RWPE1 (cell line): ENCODE results near the gene NEK1.
A peak's percentile ranks its signal among the peaks of the same experiment; 100 is the strongest.

ENCODE experiments used
- CTCF ChIA-PET: fragments of 350-600 bp; sonication (Branson Sonifier 250); formaldehyde crosslinking; extraction: SDS; loops from one replicate; lab custom pipeline; 2021; lab: Yijun Ruan, JAX
- POLR2A ChIA-PET: fragments of 400-600 bp; formaldehyde crosslinking; extraction: SDS; loops from one replicate; lab custom pipeline; 2020; ENCODE audit warnings: antibody characterized with exemption; ENCODE audit not compliant: low non-redundant PET; lab: Yijun Ruan, JAX
- DNase-seq: peaks from one replicate; pipeline ENCODE4 v3.0.0; 2012; ENCODE audit warnings: low spot score
- H3K27ac ChIP-seq: fragments of 450-650 bp; 2 replicates; pipeline ENCODE4 v1.5.1; 2017
- CTCF ChIP-seq: fragments of 450-650 bp; conservative IDR thresholded peaks from 2 replicates; pipeline ENCODE4 v1.5.1; 2017; ENCODE audit warnings: low read depth, mild to moderate bottlenecking

The NEK1 gene

GRCh38 chr4:169417629-169418282, 194.6 kb downstream of the NEK1 start:
- POLR2A ChIA-PET, result interaction anchor here (0.6 kb wide), 1 partner anchor 640 kb away, joined by 3 read pairs; no protein-coding TSS in a partner anchor
- CTCF ChIA-PET, result no interaction called here
- DNase-seq, result no peak
- H3K27ac ChIP-seq, result no peak overlapping the region
- no peak for TF ChIP-seq CTCF

- ChIA-PET POLR2A (interaction anchor here (0.6 kb wide), 1 partner anchor 639 kb away, joined by 3 read pairs; no protein-coding TSS in a partner anchor), CTCF (interaction anchor here (0.6 kb wide), 1 partner anchor 268 kb away, joined by 4 read pairs; no protein-coding TSS in a partner anchor)
- no peak overlapping the region for H3K27ac ChIP-seq
- TF ChIP-seq CTCF, result no peak
- no peak for DNase-seq
These were observed 195.4 kb downstream of the NEK1 start for GRCh38 chr4:169416997-169417396.

GRCh38 chr4:169416461-169416860, 195.9 kb downstream of the NEK1 start:
- ChIA-PET POLR2A (no interaction called here), CTCF (interaction anchor here (0.6 kb wide), 1 partner anchor 268 kb away, joined by 4 read pairs; no protein-coding TSS in a partner anchor)
- no peak for TF ChIP-seq CTCF
- DNase-seq, result no peak
- H3K27ac ChIP-seq, result no peak overlapping the region

- H3K27ac ChIP-seq, result no peak overlapping the region
- ChIA-PET CTCF (interaction anchor here (0.6 to 0.7 kb wide), 2 partner anchors 8 to 189 kb away, joined by 3 to 4 read pairs; no protein-coding TSS in a partner anchor), POLR2A (no interaction called here)
- no peak for TF ChIP-seq CTCF
- DNase-seq, result no peak
These were observed 197.5 kb downstream of the NEK1 start for GRCh38 chr4:169414913-169415312.

GRCh38 chr4:169412046-169412445, 200.3 kb downstream of the NEK1 start:
- no peak for TF ChIP-seq CTCF
- H3K27ac ChIP-seq, result no peak overlapping the region
- CTCF ChIA-PET, result interaction anchor here (0.5 to 0.6 kb wide), 2 partner anchors 11 to 314 kb away, joined by 3 to 5 read pairs; no protein-coding TSS in a partner anchor
- DNase-seq, result peak; percentile 33
- POLR2A ChIA-PET, result no interaction called here

- TF ChIP-seq CTCF, result no peak
- POLR2A ChIA-PET, result no interaction called here
- DNase-seq, result no peak
- no peak overlapping the region for H3K27ac ChIP-seq
- CTCF ChIA-PET, result interaction anchor here (0.6 kb wide), 1 partner anchor 12 kb away, joined by 5 read pairs; no protein-coding TSS in a partner anchor
These were observed 201.3 kb downstream of the NEK1 start for GRCh38 chr4:169410839-169411770.
